CD4-positive, alpha-beta T cell treated with Interleukin-2 at 100 ng/mL for 4 hours (primary cell): Measurements from ENCODE around the gene DPM1.

ENCODE experiments used
- DNase-seq: peaks from one replicate; pipeline ENCODE4 v3.0.0-alpha.2; 2020; ENCODE audit warnings: low spot score

Gene DPM1

GRCh38 chr20:50930139-50930975 lies 28.0 kb downstream of the DPM1 start:
- DNase-seq = peak; percentile 14

DNA sequence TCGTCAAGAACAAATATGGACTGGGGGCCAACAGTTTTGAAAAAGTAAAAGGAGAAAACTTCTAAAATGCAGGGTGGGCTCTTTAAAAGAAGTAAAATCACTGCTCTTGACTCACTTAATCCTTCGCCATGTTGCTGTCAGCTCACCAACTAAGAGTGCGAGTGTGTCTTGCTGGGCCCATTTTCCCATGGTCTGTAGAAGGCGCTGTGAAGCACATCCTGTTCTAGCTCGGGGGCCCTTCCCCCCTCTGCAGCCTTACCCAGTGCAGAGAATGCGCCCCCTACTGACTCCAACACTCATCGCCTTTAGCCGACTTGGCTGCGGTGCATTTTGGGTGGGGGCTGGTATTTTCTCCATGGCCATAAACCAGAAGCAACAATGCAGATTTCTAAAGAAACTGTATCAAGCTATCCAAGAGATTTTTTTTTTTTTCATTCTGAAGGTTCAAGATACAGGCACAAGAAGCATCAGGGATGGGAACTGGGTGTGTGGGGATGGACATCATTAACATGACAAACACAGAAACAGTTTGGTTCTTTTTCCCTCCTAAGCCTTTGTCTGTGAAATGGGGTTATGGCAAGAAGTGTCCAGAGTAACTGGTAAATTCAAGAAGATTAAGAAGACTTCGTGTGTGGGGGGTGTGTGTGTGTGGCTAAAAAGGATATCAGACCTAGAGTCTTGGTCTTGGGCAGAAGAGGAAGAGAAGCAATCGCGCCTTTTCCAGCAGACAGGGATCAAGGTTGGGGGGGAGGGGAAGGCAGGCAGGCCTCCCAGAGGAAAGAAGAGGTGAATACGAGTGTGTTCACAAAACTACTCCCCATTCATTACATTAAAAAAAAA lies 28.8 kb downstream of the DPM1 start:
- peak; percentile 94 for DNase-seq

DNA sequence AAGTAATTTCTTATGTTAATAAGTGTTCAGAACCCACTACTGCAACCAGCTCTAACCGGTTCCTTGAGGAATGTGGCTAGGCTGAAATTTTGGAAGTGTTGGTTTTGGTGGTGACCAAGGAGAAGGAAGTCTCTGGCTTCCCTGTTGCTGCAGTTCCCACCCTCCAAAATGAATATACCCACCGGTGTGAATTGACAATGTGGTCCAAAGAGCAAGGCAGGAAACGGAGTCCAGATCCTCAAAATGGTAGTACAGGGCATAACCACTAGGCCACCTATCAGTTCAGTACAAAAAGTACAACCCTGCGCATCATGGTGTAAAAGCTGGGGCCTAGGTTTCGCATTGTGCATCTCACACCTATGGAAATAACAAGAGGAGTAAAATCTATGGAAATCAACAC lies 29.9 kb downstream of the DPM1 start:
- DNase-seq = no peak

DNA sequence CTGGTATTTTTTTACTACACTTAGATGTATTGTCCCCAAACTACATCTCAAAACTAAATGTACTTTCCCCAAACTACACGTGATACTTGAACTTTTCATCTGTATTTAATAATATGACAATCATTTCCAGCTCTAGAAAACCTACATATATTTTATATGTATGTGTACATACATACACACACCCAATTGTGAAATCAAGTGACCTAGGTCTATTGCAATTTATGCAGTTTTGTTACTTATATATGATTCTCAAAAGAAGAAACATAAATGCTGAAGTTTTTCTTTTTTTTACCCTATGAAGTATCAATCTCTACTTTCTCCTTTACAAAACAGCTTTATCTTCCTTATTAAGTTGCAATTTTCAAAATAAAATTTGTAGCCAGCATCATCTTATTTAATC lies 31.8 kb downstream of the DPM1 start:
- no peak for DNase-seq

GRCh38 chr20:50924261-50924920 lies 33.9 kb downstream of the DPM1 start:
- no peak for DNase-seq

GRCh38 chr20:50921803-50922501 lies 36.4 kb downstream of the DPM1 start:
- no peak for DNase-seq

DNA sequence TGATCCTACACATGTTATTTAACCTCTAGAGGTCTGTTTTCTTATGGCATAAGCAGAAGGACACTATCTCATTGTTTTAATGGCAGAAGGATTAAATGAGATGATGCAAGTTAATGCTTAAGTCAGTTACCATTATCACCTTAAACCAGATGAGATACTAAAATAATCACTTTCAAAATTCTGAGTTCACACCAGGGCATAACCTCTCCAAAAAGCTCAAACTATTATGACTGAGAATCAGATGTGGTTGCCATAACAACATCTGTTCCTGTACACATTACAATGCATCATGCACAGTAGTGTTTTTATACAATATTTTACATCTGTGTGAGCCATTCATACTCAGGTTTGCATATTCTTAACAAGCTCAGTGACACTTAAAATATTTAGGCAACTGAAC lies 37.3 kb downstream of the DPM1 start:
- DNase-seq = peak; percentile 56

- DNase-seq = peak; percentile 27
These were observed 38.8 kb downstream of the DPM1 start for GRCh38 chr20:50919567-50919966.

- DNase-seq = no peak
These were observed 39.9 kb downstream of the DPM1 start for GRCh38 chr20:50918403-50918802.

- DNase-seq = no peak
These were observed 41.4 kb downstream of the DPM1 start for GRCh38 chr20:50916934-50917333.

DNA sequence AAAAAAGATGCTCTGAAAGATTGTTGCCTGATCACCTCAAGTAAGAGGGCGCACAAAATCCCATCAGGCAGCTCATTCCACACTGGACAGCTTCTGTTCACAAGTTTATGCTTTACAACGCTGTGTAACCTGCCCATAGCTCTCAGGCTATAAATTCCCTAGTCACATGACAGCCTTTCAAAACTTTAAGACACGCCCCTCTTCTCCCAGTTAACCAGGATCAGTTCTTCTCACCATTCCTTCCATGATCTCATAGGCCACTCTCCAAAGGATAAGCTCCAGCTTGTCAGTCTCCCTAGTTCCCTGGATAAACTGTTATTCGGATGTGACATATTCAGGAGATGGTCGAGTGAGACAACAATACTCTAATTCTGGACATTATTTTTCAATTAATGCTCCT lies 42.1 kb downstream of the DPM1 start:
- no peak for DNase-seq

DNA sequence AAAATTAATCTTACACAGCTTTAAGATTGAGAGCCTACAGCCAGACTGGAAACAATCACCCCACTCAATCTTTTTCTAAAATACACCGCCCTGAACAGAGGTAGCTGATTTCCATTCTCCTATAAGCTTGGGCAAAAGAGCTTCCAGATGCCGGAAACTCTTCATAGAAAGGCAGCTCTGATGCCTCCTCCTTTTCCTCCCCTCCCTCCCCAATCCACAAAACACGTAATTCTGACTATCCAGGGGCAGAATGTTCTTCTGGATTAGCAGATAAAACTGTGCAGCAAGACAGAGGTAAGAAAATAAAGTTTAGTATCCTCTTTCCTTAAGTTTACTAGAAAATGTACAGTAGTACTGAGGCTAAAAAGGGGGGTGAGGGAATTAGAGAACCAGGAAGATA lies 42.9 kb downstream of the DPM1 start:
- no peak for DNase-seq

GRCh38 chr20:50913690-50914375 lies 44.5 kb downstream of the DPM1 start:
- DNase-seq = peak; percentile 28

DNA sequence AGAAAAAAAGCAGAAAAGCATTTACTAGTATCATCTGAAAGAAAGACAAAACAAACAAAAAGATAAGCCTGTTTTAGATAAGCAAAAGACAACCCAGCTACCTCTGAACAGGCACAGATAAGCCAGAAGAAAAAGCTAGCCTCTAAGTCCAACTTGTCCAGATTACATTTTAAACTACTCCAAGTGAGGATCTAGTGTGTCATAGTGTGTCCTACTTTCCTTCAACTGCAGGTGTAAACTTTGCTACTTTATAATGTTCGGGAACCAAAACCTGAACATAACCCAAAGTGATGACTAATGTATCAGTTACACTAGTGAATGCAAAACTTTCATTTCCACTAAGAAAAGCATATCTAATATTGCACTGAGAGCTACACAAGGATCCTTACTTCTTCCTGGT lies 46.6 kb downstream of the DPM1 start:
- DNase-seq = no peak

- no peak for DNase-seq
These were observed 47.3 kb downstream of the DPM1 start for GRCh38 chr20:50911030-50911429.

DNA sequence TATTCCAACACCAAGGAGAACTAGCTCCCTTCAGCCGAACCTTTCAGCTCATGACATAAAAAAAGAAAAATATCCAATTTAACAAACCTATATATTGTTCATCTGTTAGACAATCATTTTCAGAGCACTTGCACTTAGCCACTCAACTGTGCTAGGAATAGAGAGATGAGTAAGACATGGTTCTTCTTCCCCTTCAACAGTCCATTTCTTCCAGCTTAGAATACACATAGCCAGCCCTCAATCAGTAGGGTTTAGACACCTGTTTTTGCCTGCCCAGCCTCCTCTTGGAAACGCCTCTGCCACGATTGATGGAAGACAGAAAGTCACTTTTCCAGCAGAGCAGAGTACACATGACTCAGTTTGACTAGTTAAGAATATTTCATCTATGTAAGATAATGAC lies 48.9 kb downstream of the DPM1 start:
- no peak for DNase-seq

- DNase-seq = no peak
These were observed 54.2 kb downstream of the DPM1 start for GRCh38 chr20:50904067-50904570.

- DNase-seq = no peak
These were observed 54.8 kb downstream of the DPM1 start for GRCh38 chr20:50903353-50904051.

GRCh38 chr20:50901301-50901700 lies 57.0 kb downstream of the DPM1 start:
- DNase-seq = no peak

GRCh38 chr20:50900261-50900660 lies 58.1 kb downstream of the DPM1 start:
- no peak for DNase-seq

DNA sequence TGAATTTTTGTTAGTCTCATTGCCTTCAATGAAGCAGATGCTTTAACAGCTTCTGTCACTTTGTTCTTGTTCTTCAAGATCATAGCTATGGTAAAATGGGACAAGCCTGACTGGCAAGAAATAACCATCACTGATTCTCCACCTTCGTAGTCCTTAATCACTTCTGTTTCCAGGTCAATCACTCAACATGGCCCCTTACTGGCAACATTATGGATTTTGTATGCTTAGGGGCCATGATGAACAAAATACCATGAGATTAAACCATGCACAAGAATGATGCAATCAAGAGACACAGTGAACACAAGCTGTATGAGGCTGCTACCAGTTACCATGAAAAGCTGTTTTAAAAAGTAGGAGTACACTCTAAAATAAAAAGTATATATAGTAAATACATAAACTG lies 59.9 kb downstream of the DPM1 start:
- no peak for DNase-seq
